ENCODE data around the gene PACC1.

- no peak for TF ChIP-seq CTCF (IDR thresholded peaks at IDR 0.05)
- no peak for TF ChIP-seq POLR2A (IDR thresholded peaks at IDR 0.05; ENCODE audit: low read length)
- no peak for TF ChIP-seq RFX5 (IDR thresholded peaks at IDR 0.05)
- no peak for TF ChIP-seq ESRRA (IDR thresholded peaks at IDR 0.05; ENCODE audit: borderline replicate concordance, low read length)
- no peak for TF ChIP-seq MAX (IDR thresholded peaks at IDR 0.05)
- no peak for TF ChIP-seq ZFP36 (IDR thresholded peaks at IDR 0.05; ENCODE audit: borderline replicate concordance, partially characterized antibody)
- no peak for TF ChIP-seq CEBPB (IDR thresholded peaks at IDR 0.05)
- no peak for TF ChIP-seq NPAS2 (CRISPR knock-in tag; IDR thresholded peaks at IDR 0.05; ENCODE audit: borderline replicate concordance)
- no peak for TF ChIP-seq REST (IDR thresholded peaks at IDR 0.05)
These were observed 2.3 kb downstream of the PACC1 start for GRCh38 chr1:212412374-212412773.

Data from A549 (cell line).